ENCODE results near the gene FAM200C. TPM values are rescaled to one million over a fixed set of nuclear protein-coding genes. Genes with fewer than 3 reads are reported as not detected.

FAM200C gene
- total RNA-seq, 1 experiment from 2014 or later: 1.5 TPM

GRCh38 chr5:160348080-160348479 lies 51.8 kb downstream of the FAM200C start:
- no peak overlapping the region for H3K9ac ChIP-seq (ENCODE audit: low read length)
- CTCF ChIA-PET: no interaction called here
- H3K9me2 ChIP-seq (replicated peaks; ENCODE audit: low read length): no peaks in the 10 kb centered on the region
- BruUV-seq (replicated peaks): no TSS peak
- no peak for ATAC-seq
- H3K4me3 ChIP-seq (ENCODE audit: low read length): no peak overlapping the region
- H3K4me1 ChIP-seq (ENCODE audit: insufficient read depth, low read length): no peaks in the 10 kb centered on the region; the same call in 1 of the 2 replicates
- intact Hi-C loops (cut with micrococcal nuclease): no loop called here
- H3F3A ChIP-seq (ENCODE audit: low read length, unreplicated experiment): no peaks in the 10 kb centered on the region
- no peaks in the 10 kb centered on the region for H3K9me3 ChIP-seq (ENCODE audit: low read length)
- no peaks in the 10 kb centered on the region for H4K20me1 ChIP-seq (ENCODE audit: low read length)
- H3K79me2 ChIP-seq (ENCODE audit: low read length): no peaks in the 10 kb centered on the region
- no peak for DNase-seq
- no peaks in the 10 kb centered on the region for H3K36me3 ChIP-seq (ENCODE audit: low read depth, low read length)
- H3K27me3 ChIP-seq (ENCODE audit: low read length): no peaks in the 10 kb centered on the region
- H3K27ac ChIP-seq (ENCODE audit: low read length): no peak overlapping the region
- H3K4me2 ChIP-seq (ENCODE audit: low read length): no peak overlapping the region
- no peak overlapping the region for H2AFZ ChIP-seq (ENCODE audit: low read length)
- TF ChIP-seq EZH2 (IDR thresholded peaks at IDR 0.05; ENCODE audit: low read length, unreplicated experiment): no peak
- TF ChIP-seq CTCF (conservative IDR thresholded peaks at IDR 0.05; ENCODE audit: low read depth, low read length): no peak
- no peak for TF ChIP-seq EZH2phosphoT487 (IDR thresholded peaks at IDR 0.05; ENCODE audit: borderline replicate concordance, low read length)
- POLR2A ChIA-PET (ENCODE audit: unreplicated experiment): no interaction called here

GRCh38 chr5:160347448-160347847 lies 52.4 kb downstream of the FAM200C start:
- Histone ChIP-seq H3K9me3 (ENCODE audit: low read length) (no peaks in the 10 kb centered on the region), H3K4me3 (ENCODE audit: low read length) (no peak overlapping the region), H3K9me2 (replicated peaks; ENCODE audit: low read length) (no peaks in the 10 kb centered on the region), H3K36me3 (ENCODE audit: low read depth, low read length) (no peaks in the 10 kb centered on the region), H3K27ac (ENCODE audit: low read length) (no peak overlapping the region), H4K20me1 (ENCODE audit: low read length) (no peaks in the 10 kb centered on the region), H3K4me2 (ENCODE audit: low read length) (no peak overlapping the region), H3K4me1 (ENCODE audit: insufficient read depth, low read length) (peaks cover 6% of the 10 kb centered on the region; the same call in 1 of the 2 replicates), H3K79me2 (ENCODE audit: low read length) (no peaks in the 10 kb centered on the region), H2AFZ (ENCODE audit: low read length) (no peak overlapping the region), H3F3A (ENCODE audit: low read length, unreplicated experiment) (no peaks in the 10 kb centered on the region), H3K27me3 (ENCODE audit: low read length) (no peaks in the 10 kb centered on the region), H3K9ac (ENCODE audit: low read length) (no peak overlapping the region)
- DNase-seq (no peak), ATAC-seq (no peak)
- intact Hi-C loops (cut with micrococcal nuclease): no loop called here
- ChIA-PET CTCF (no interaction called here), POLR2A (ENCODE audit: unreplicated experiment) (no interaction called here)
- BruUV-seq (replicated peaks): no TSS peak
- TF ChIP-seq EZH2 (IDR thresholded peaks at IDR 0.05; ENCODE audit: low read length, unreplicated experiment): no peak

Other genes starting within 250 kb of the FAM200C start
- 2.0 TPM in 1 of 2 replicates, not detected in the other for gene FABP6, start 170.5 kb downstream of the FAM200C start, total RNA-seq (2014; rRNA removed)
- gene CCNJL, start 87.5 kb downstream of the FAM200C start, total RNA-seq (2014; rRNA removed): 7.7 and 9.3 TPM in 2 replicates
- gene C1QTNF2, start 29.4 kb downstream of the FAM200C start, total RNA-seq (2014; rRNA removed): 0.04 and 0.17 TPM in 2 replicates
- 20.6 and 33.3 TPM in 2 replicates for gene SLU7, start 19.0 kb upstream of the FAM200C start, total RNA-seq (2014; rRNA removed)
- gene PTTG1, start 21.8 kb upstream of the FAM200C start, total RNA-seq (2014; rRNA removed): 198 and 245 TPM in 2 replicates